ENCODE results near the gene SLC35F5. TPM values are rescaled to one million over a fixed set of nuclear protein-coding genes. Genes with fewer than 3 reads are reported as not detected.
"Not testable (repeated sequence)": the region's sequence is repeated elsewhere in the genome, so short reads cannot be mapped to it uniquely, and the experiment has no call there.

Gene SLC35F5
- total RNA-seq, 1 donor = 164 TPM

DNA sequence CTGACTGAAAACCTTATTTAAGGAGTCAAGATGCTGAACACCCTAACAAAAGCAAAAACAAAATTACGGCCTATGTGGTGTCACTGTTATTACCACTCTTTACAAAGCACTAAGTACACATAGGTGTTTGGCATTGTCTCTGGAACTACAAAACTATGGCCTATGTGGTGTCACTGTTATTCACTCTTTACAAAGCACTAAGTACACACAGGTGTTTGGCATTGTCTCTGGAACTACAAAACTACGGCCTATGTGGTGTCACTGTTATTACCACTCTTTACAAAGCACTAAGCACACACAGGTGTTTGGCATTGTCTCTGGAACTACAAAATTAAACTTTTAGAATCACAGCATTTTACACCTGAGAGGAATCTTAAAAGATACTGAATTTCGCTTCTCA is 47.4 kb downstream of the SLC35F5 start:
- H3K4me3 ChIP-seq (ENCODE audit: low read depth, low read length) = no peak overlapping the region
- no peak for DNase-seq (ENCODE audit: low read depth)
- TF ChIP-seq, protein P1, sequence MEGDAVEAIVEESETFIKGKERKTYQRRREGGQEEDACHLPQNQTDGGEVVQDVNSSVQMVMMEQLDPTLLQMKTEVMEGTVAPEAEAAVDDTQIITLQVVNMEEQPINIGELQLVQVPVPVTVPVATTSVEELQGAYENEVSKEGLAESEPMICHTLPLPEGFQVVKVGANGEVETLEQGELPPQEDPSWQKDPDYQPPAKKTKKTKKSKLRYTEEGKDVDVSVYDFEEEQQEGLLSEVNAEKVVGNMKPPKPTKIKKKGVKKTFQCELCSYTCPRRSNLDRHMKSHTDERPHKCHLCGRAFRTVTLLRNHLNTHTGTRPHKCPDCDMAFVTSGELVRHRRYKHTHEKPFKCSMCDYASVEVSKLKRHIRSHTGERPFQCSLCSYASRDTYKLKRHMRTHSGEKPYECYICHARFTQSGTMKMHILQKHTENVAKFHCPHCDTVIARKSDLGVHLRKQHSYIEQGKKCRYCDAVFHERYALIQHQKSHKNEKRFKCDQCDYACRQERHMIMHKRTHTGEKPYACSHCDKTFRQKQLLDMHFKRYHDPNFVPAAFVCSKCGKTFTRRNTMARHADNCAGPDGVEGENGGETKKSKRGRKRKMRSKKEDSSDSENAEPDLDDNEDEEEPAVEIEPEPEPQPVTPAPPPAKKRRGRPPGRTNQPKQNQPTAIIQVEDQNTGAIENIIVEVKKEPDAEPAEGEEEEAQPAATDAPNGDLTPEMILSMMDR (IDR thresholded peaks at IDR 0.05; ENCODE audit: insufficient read depth, low read length) = no peak

DNA sequence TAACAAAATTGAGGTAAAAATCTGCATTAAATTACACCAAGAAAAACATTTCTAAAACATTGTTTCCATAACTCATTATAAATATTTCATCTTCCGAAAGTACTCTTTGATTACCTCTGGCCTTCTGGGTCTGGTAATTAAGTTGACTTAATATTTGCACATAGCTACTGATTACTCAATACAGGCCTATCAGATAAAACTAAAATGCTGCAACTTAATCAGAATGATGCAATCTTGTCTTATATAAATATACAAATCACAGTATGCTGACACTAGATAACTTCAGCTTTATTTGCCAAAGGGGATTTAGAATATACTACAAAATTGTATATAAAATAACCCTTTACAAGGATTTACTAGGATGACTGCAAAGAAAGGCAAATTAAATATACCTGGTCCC is 49.3 kb downstream of the SLC35F5 start:
- H3K4me3 ChIP-seq (ENCODE audit: low read depth, low read length) = no peak overlapping the region
- TF ChIP-seq, protein P1 (IDR thresholded peaks at IDR 0.05; ENCODE audit: insufficient read depth, low read length) = no peak
- peak; percentile 29 for DNase-seq (ENCODE audit: low read depth)

DNA sequence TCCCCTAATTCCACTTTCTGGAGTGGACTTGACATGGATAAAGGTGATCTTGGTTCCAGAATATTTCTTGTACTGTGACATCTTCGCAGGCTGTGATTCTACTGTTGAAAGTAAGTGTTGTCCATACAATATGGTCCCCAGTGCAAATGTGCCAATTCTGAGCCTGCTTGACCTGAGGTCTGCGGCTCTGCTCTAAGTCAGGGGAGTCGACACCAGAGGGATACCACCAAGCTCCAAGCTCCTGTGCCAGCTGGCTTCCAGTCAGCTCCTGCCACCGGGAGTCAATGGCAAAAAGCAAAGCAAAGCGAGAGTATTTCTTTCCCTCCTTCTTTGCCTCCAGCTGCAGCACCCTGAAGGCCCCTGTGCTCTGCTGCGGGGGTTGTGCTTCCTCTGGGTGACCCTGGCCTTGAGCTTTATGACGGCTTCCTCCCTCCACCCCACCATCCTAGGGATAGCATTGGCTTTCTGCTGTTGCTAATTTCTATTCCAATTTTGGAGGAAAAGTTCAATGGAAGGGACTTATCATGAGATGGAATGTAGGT is 50.4 kb downstream of the SLC35F5 start:
- no peak for DNase-seq (ENCODE audit: low read depth)
- no peak overlapping the region for H3K4me3 ChIP-seq (ENCODE audit: low read depth, low read length)
- TF ChIP-seq, protein P1 (IDR thresholded peaks at IDR 0.05; ENCODE audit: insufficient read depth, low read length) = no peak

DNA sequence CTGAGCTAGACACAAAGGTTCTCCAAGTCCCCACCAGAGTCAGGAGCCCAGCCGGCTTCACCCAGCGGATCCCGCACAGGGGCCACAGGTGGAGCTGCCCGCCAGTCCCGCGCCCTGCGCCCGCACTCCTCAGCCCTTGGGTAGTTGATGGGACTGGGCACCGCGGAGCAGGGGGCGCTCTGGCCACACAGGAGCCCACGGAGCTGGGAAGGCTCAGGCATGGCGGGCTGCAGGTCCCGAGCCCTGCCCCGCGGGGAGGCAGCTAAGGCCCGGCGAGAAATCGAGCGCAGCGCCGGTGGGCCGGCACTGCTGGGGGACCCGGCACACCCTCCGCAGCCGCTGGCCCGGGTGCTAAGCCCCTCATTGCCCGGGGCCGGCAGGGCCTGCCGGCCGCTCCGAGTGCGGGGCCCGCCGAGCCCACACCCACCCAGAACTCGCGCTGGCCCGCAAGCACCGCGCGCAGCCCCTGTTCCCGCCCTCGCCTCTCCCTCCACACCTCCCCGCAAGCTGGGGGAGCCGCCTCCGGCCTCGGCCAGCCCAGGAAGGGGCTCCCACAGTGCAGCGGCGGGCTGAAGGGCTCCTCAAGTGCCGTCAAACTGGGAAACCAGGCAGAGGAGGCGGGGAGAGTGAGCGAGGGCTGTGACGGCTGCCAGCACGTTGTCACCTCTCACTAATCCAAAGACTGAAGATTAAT is 52.0 kb downstream of the SLC35F5 start:
- not testable (repeated sequence) for H3K4me3 ChIP-seq (ENCODE audit: low read depth, low read length); DNase-seq (ENCODE audit: low read depth)

DNA sequence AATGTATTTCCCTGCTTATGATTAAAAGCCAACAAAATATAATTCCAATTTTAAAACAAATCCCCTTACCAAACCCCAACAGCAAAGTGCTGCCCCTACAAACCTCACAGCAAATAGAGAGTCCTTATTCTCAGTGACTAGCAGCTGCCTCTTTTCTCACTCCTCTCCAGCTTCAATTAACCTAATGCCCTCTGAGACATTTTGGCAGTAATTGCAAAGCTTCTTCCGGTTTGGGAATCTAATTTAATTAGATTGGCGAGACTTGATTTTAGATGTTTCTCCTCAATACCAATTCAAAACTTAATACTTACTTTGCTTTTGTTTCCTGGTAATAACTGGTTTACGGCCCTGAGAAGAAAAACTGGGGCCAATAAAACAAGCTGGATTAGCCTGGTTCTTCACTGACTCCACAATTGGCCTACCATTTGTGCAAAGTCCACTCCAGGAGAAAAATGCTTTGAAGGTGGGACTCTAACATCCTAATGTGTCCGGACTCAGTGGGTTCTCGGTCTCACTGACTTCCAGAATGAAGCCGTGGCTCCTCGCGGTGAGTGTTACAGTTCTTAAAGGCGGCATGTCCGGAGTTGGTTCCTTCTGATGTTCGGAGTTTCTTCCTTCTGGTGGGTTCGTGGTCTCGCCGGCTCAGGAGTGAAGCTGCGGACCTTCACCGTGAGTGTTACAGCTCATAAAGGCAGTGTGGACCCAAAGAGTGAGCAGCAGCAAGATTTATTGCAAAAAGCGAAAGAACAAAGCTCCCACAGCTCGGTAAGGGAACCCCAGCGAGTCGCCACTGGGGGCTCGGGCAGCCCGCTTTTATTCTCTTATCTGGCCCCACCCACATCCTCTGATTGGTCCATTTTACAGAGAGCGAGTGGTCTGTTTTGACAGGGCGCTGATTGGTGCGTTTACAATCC is 52.8 kb downstream of the SLC35F5 start:
- TF ChIP-seq, protein P1 (IDR thresholded peaks at IDR 0.05; ENCODE audit: insufficient read depth, low read length) = no peak
- no peak overlapping the region for H3K4me3 ChIP-seq (ENCODE audit: low read depth, low read length)
- DNase-seq (ENCODE audit: low read depth) = no peak

DNA sequence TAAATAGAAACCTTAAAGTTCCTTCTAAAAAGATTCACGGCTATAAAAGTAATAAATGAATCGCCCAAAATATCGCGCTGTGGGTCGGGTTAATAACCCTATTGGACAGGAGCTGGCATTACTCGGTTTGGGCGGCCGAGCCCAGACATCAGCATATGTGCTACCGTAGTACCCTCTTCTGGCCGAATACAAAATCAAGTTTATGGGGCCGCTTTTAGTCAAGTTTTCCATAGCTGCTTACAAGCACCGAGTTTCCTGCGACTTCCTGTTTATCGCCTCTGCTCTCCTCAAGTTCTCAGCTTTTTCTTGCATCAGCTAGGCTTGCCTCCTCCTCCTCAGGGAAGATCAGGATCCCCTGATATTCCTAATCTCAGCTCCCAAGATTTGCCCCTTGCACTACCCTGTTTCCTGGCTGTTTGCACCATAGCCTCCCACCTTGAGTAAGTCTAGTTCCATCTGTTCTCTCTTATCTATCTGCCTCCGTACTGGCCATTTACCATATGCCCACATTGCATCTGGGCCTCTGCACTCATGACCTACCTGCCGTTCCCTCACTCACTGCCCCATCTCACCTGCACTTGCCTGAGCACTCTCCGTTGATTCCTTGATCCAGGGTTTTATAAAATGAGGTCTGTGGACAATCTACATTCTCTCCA is 56.1 kb downstream of the SLC35F5 start:
- TF ChIP-seq, protein P1 (IDR thresholded peaks at IDR 0.05; ENCODE audit: insufficient read depth, low read length) = no peak
- H3K4me3 ChIP-seq (ENCODE audit: low read depth, low read length) = no peak overlapping the region
- no peak for DNase-seq (ENCODE audit: low read depth)

Measured in fibroblast of the aortic adventitia (primary cell).